ENCODE data around the gene CFAP77. TPM values are rescaled to one million over a fixed set of nuclear protein-coding genes. Genes with fewer than 3 reads are reported as not detected.

Gene CFAP77
- total and polyA plus RNA-seq, 2 of the 8 experiments (the other 6 are each of a cell fraction or from before 2014, with no cell fraction given), result 0.63 to 0.97 TPM

GRCh38 chr9:132414731-132415130 is 4.7 kb downstream of the CFAP77 start:
- H2AK5ac ChIP-seq (ENCODE audit: low read depth, low read length), result no peak overlapping the region
- no peak overlapping the region for H2BK12ac ChIP-seq (ENCODE audit: low read depth, low read length)
- H4K91ac ChIP-seq (replicated peaks; ENCODE audit: insufficient read length, low read length), result no peak overlapping the region
- H3K36me3 ChIP-seq (ENCODE audit: control insufficient read depth in 2 of 4, insufficient read depth in 4 of 4, low read length in 3 of 4), result no peaks in the 10 kb centered on the region
- 84% methylated on average over 7 of the region's 7 CpGs; no CpG with 5 or more reads in 1 of the 2 experiments for WGBS, 2 experiments (ENCODE audit: extremely low coverage in 1 of 2, insufficient coverage in 1 of 2, insufficient read length in 1 of 2, insufficient replicate concordance in 2 of 2, low coverage in 1 of 2, low lambda C conversion rate in 2 of 2, missing lambda C conversion rate in 1 of 2)
- ChIA-PET CTCF (ENCODE audit: partially characterized antibody) (interaction anchor here (0.6 to 4.6 kb wide), 25 partner anchors 9 to 488 kb away, joined by 3 to 71 read pairs (median 4); no protein-coding TSS in a partner anchor), POLR2A (ENCODE audit: partially characterized antibody) (interaction anchor here (0.7 to 1.4 kb wide), 4 partner anchors 9 to 95 kb away, joined by 3 read pairs; no protein-coding TSS in a partner anchor)
- peaks cover 0 to 1% of the 10 kb centered on the region in 2 experiments for H4K20me1 ChIP-seq (replicated peaks in 1 of 2; ENCODE audit: control insufficient read depth in 1 of 2, insufficient read depth in 2 of 2, low read length in 2 of 2)
- no peak overlapping the region for H2BK20ac ChIP-seq (ENCODE audit: low read length)
- H3K79me2 ChIP-seq (ENCODE audit: control insufficient read depth in 1 of 2, insufficient read depth in 2 of 2, low read length in 2 of 2), result no peaks in the 10 kb centered on the region
- no peak overlapping the region for H2BK15ac ChIP-seq (ENCODE audit: low read length)
- no peak overlapping the region for H4K5ac ChIP-seq (ENCODE audit: insufficient read length, low read depth, low read length)
- no peak overlapping the region for H3K18ac ChIP-seq (ENCODE audit: extremely low read depth, low read length)
- TF ChIP-seq FOSL1 (IDR thresholded peaks at IDR 0.05; ENCODE audit: insufficient read depth, low read depth, low read length) (no peak), BACH1 (IDR thresholded peaks at IDR 0.05; ENCODE audit: low read length) (no peak), TEAD4 (IDR thresholded peaks at IDR 0.05; ENCODE audit: low read depth, low read length) (no peak), RBBP5 (IDR thresholded peaks at IDR 0.05; ENCODE audit: borderline replicate concordance, low read depth, low read length) (no peak), CEBPB (IDR thresholded peaks at IDR 0.05; ENCODE audit: low read depth, low read length) (no peak), SIN3A (conservative IDR thresholded peaks at IDR 0.05 in 1 of 2, IDR thresholded peaks at IDR 0.05 in 1 of 2; ENCODE audit: low read depth in 1 of 2, low read length in 2 of 2) (no peak)
- no peak overlapping the region for H3K4ac ChIP-seq (replicated peaks; ENCODE audit: insufficient read length, low read depth, low read length)
- no peak overlapping the region for H2BK5ac ChIP-seq (ENCODE audit: low read depth, low read length)
- H3K4me3 ChIP-seq (ENCODE audit: extremely low read depth in 1 of 4, insufficient read depth in 2 of 4, low read depth in 3 of 4, low read length in 4 of 4), result peak overlapping the region in 1 of 4 experiments; percentile 17; a peak in 1 of 8 replicates
- no peaks in the 10 kb centered on the region for H3K79me1 ChIP-seq (ENCODE audit: low read depth, low read length)
- peaks cover 1 to 9% (median 7%) of the 10 kb centered on the region in 4 experiments; a peak in 6 of 7 replicates for H3K27me3 ChIP-seq (replicated peaks in 1 of 4; ENCODE audit: control insufficient read depth in 3 of 4, extremely low read depth in 1 of 4, insufficient read depth in 3 of 4, low read length in 3 of 4)
- H3K56ac ChIP-seq (replicated peaks; ENCODE audit: insufficient read length, low read depth, low read length), result no peak overlapping the region
- H3K9ac ChIP-seq (replicated peaks in 1 of 4; ENCODE audit: extremely low read depth in 1 of 4, low read depth in 3 of 4, low read length in 3 of 4), result no peak overlapping the region
- H3K23me2 ChIP-seq (ENCODE audit: low read depth, low read length), result peaks cover 8% of the 10 kb centered on the region; the same call in 1 of the 2 replicates
- no peak overlapping the region for H3K4me2 ChIP-seq (ENCODE audit: insufficient read depth in 1 of 2, low read depth in 2 of 2, low read length in 2 of 2)
- no peaks in the 10 kb centered on the region; a peak in 1 of 4 replicates for H3K9me3 ChIP-seq (ENCODE audit: insufficient read depth in 2 of 2, low read depth in 1 of 2, low read length in 1 of 2)
- no peak for DNase-seq (ENCODE audit: low read depth in 1 of 2, low spot score in 2 of 2)
- no peak overlapping the region for H3K23ac ChIP-seq (ENCODE audit: insufficient read length)
- H3K27ac ChIP-seq (ENCODE audit: low read depth, low read length), result no peak overlapping the region
- peaks cover 3 to 13% (median 6%) of the 10 kb centered on the region in 4 experiments; a peak in 6 of 7 replicates for H3K4me1 ChIP-seq (replicated peaks in 1 of 4; ENCODE audit: control insufficient read depth in 3 of 4, insufficient read depth in 4 of 4, low read length in 3 of 4)
- no peak overlapping the region for H4K8ac ChIP-seq (ENCODE audit: extremely low read depth, insufficient read depth, low read length)
- no peak overlapping the region for H2BK120ac ChIP-seq (replicated peaks; ENCODE audit: low read depth, low read length)
- no peak overlapping the region for H3K14ac ChIP-seq (ENCODE audit: insufficient read length)
- FAIRE-seq, result no peak
- no peak overlapping the region for H2AFZ ChIP-seq (ENCODE audit: low read length)

All from H1 (cell line).